Endothelial cell of umbilical vein (primary cell): ENCODE data around the gene SIGLEC15. TPM values are rescaled to one million over a fixed set of nuclear protein-coding genes. Genes with fewer than 3 reads are reported as not detected.

ENCODE experiments used
- BruUV-seq: library from RNA; stranded (reverse); fragments of 400-500 nt; replicated peaks from 2 replicates; lab custom pipeline; 2021; lab: Mats Ljungman, UMichigan
- CTCF ChIA-PET: fragments of 300-600, 350-600 bp; sonication (Branson Sonifier 250); formaldehyde crosslinking; loops from one replicate; lab custom pipeline; 2021; ENCODE audit warnings: antibody characterized with exemption, inconsistent platforms; lab: Charles Lee
- POLR2A ChIA-PET: fragments of 300-600, 350-600 bp; sonication (Branson Sonifier 250); formaldehyde crosslinking; loops from one replicate; lab custom pipeline; 2021; ENCODE audit warnings: antibody characterized with exemption, inconsistent platforms; lab: Charles Lee
- DNase-seq: peaks from one replicate; pipeline ENCODE4 v3.0.0-alpha.2; 2011; ENCODE audit warnings: low read depth, low spot score
- FAIRE-seq: peaks from 2 replicates; lab custom pipeline; 2011; peaks lifted over from hg19 to GRCh38; lab: Jason Lieb, UNC
- H2AFZ ChIP-seq: 2 replicates; pipeline ENCODE4 v1.6.0; 2012; ENCODE audit warnings: low read depth, low read length, control low read depth, inconsistent platforms
- H3K27ac ChIP-seq: 2 replicates; pipeline ENCODE4 v1.5.1; 2011; ENCODE audit warnings: low read depth, mild to moderate bottlenecking, control low read depth, low read length, moderate library complexity; ENCODE audit not compliant: insufficient read depth
- H3K27me3 ChIP-seq, 2 experiments: 2 replicates each; pipeline versions ENCODE4 v1.6.0 to v1.6.1; 2011; ENCODE audit warnings: low read length in 2 of 2, mixed read lengths in 1 of 2; ENCODE audit not compliant: control insufficient read depth in 2 of 2, insufficient read depth in 2 of 2
- H3K36me3 ChIP-seq, 2 experiments: 2 replicates in 1 of 2; 3 replicates in 1 of 2; pipeline ENCODE4 v1.5.1; 2011; ENCODE audit warnings: low read length in 2 of 2, mild to moderate bottlenecking in 1 of 2, moderate library complexity in 1 of 2; ENCODE audit not compliant: control insufficient read depth in 2 of 2, insufficient read depth in 2 of 2; ENCODE audit errors: extremely low read depth in 1 of 2
- H3K4me1 ChIP-seq: 3 replicates; pipeline ENCODE4 v1.5.1; 2011; ENCODE audit warnings: mild to moderate bottlenecking, low read length; ENCODE audit not compliant: control insufficient read depth, insufficient read depth; ENCODE audit errors: extremely low read depth
- H3K4me2 ChIP-seq: 2 replicates; pipeline ENCODE4 v1.6.1; 2011; ENCODE audit warnings: low read length, control low read depth, mixed read lengths; ENCODE audit not compliant: insufficient read depth
- H3K4me3 ChIP-seq, 3 experiments: fragments of 200-600 bp in 1 of 3; sonication (generic), shearing (Covaris generic) in 1 of 3; replicated peaks in 1 of 3; 2 replicates each; pipeline ENCODE4 v1.5.1; 2011 to 2016; ENCODE audit warnings: control low read depth in 3 of 3, low read length in 3 of 3, mild to moderate bottlenecking in 2 of 3, inconsistent platforms in 1 of 3, low read depth in 1 of 3, moderate library complexity in 1 of 3; ENCODE audit not compliant: insufficient read depth in 1 of 3
- H3K79me2 ChIP-seq: 2 replicates; pipeline ENCODE4 v1.6.0; 2012; ENCODE audit warnings: low read length, inconsistent platforms; ENCODE audit not compliant: control insufficient read depth, insufficient read depth
- H3K9ac ChIP-seq: replicated peaks from 2 replicates; pipeline ENCODE3; 2011; ENCODE audit warnings: low read length, control low read depth; ENCODE audit not compliant: insufficient read depth; ENCODE audit errors: extremely low read depth
- H3K9me1 ChIP-seq: replicated peaks from 3 replicates; pipeline ENCODE4 v1.6.0; 2011; ENCODE audit warnings: mild to moderate bottlenecking, low read length; ENCODE audit not compliant: control insufficient read depth, insufficient read depth; ENCODE audit errors: extremely low read depth
- H3K9me3 ChIP-seq: replicated peaks from 2 replicates; pipeline ENCODE4 v1.5.1; 2012; ENCODE audit warnings: low read length, inconsistent platforms; ENCODE audit not compliant: control insufficient read depth, insufficient read depth
- H4K20me1 ChIP-seq: replicated peaks from 2 replicates; pipeline ENCODE3; 2011; ENCODE audit warnings: mild to moderate bottlenecking, low read length; ENCODE audit not compliant: control insufficient read depth, insufficient read depth; ENCODE audit errors: extremely low read depth
- EZH2 ChIP-seq: IDR thresholded peaks from 2 replicates; pipeline ENCODE4 v1.6.1; 2012; ENCODE audit warnings: borderline replicate concordance, low read depth, mild to moderate bottlenecking, moderate library complexity, low read length, inconsistent platforms; ENCODE audit not compliant: severe bottlenecking
- FOS ChIP-seq: IDR thresholded peaks from 2 replicates; pipeline ENCODE4 v1.6.1; 2011; ENCODE audit warnings: mild to moderate bottlenecking, low read length, moderate library complexity, borderline replicate concordance; ENCODE audit not compliant: insufficient read depth
- GATA2 ChIP-seq: IDR thresholded peaks from 2 replicates; pipeline ENCODE4 v1.7.0; 2011; ENCODE audit warnings: low read depth, mild to moderate bottlenecking, moderate library complexity, mixed read lengths, low read length; ENCODE audit not compliant: insufficient read length, insufficient read depth
- JUN ChIP-seq: IDR thresholded peaks from 2 replicates; pipeline ENCODE4 v1.6.1; 2011; ENCODE audit warnings: borderline replicate concordance, low read depth; ENCODE audit not compliant: insufficient read length, insufficient read depth
- MYC ChIP-seq: IDR thresholded peaks from one replicate; pipeline ENCODE4 v1.6.1; 2011; ENCODE audit warnings: mild to moderate bottlenecking, low read depth, low read length
- POLR2A ChIP-seq: IDR thresholded peaks from 2 replicates; pipeline ENCODE4 v1.6.1; 2012; ENCODE audit warnings: low read depth, mild to moderate bottlenecking, control low read depth, low read length
- POLR2AphosphoS5 ChIP-seq: IDR thresholded peaks from 2 replicates; pipeline ENCODE4 v1.6.1; 2012; ENCODE audit warnings: low read depth, mild to moderate bottlenecking, control low read depth, low read length, moderate library complexity; ENCODE audit not compliant: insufficient read depth
- dilution Hi-C: fragments of 300-500 bp; cut with MboI; formaldehyde crosslinking; loops from one replicate; pipeline ENCODE4 v1.15.0; 2019; ENCODE audit warnings: low sequenced_read_pairs; ENCODE audit not compliant: extremely low pct_ligation_motif_present
- intact Hi-C: fragments of 100-400 bp; cut with micrococcal nuclease; formaldehyde crosslinking; loops from one replicate; pipeline ENCODE4 v1.10.0; 2022
- polyA plus RNA-seq, 4 experiments: library from polyadenylated mRNA; depleted of rRNA in 3 of 4; stranded (reverse) in 3 of 4; unstranded in 1 of 4; fragments of >200 nt; gene quantifications; 2 replicates each; pipeline versions ENCODE4 v1.2.1 to v1.2.3, GENCODE V29; 2011 to 2012; ENCODE audit warnings: missing spikeins in 1 of 4
- total RNA-seq: library from RNA; stranded (reverse); gene quantifications from 2 replicates; pipeline ENCODE4 v1.2.3, GENCODE V29; 2021
- TF ChIP-seq, protein P1 (sequence below): IDR thresholded peaks from 2 replicates; pipeline ENCODE4 v1.6.1; 2011; ENCODE audit not compliant: insufficient read depth, insufficient read length
- TF ChIP-seq, protein P2 (sequence below), 2 donors: IDR thresholded peaks; 1 replicate in 1 of 2; 2 replicates in 1 of 2; pipeline ENCODE4 v1.5.1; 2011; ENCODE audit warnings: low read length in 2 of 2, mild to moderate bottlenecking in 2 of 2, moderate library complexity in 2 of 2, control low read depth in 1 of 2, inconsistent platforms in 1 of 2, low read depth in 1 of 2; ENCODE audit not compliant: insufficient read depth in 1 of 2; ENCODE audit errors: extremely low read depth in 1 of 2

The SIGLEC15 gene
- total and polyA plus RNA-seq, 2 donors (not counting 3 experiments of a cell fraction or from before 2014, with no cell fraction given) = not detected

- H3K9me3 ChIP-seq = no peaks in the 10 kb centered on the region
- H2AFZ ChIP-seq = no peak overlapping the region
- no peak overlapping the region for H3K27ac ChIP-seq
- no peak overlapping the region for H3K4me2 ChIP-seq
- no peaks in the 10 kb centered on the region for H4K20me1 ChIP-seq
- no peaks in the 10 kb centered on the region for H3K4me1 ChIP-seq
- no peaks in the 10 kb centered on the region for H3K36me3 ChIP-seq
- no TSS peak for BruUV-seq
- intact Hi-C loops (no loop called here), dilution Hi-C loops (no loop called here)
- no peaks in the 10 kb centered on the region for H3K27me3 ChIP-seq
- H3K79me2 ChIP-seq = no peaks in the 10 kb centered on the region
- DNase-seq (no peak), FAIRE-seq (no peak)
- H3K9me1 ChIP-seq = no peaks in the 10 kb centered on the region
- ChIA-PET CTCF (interaction anchor here (0.7 to 1.1 kb wide), 2 partner anchors 11 to 14 kb away, joined by 3 to 4 read pairs; no protein-coding TSS in a partner anchor), POLR2A (no interaction called here)
- H3K9ac ChIP-seq = no peak overlapping the region
- no peak for TF ChIP-seq GATA2
- TF ChIP-seq, protein P1, sequence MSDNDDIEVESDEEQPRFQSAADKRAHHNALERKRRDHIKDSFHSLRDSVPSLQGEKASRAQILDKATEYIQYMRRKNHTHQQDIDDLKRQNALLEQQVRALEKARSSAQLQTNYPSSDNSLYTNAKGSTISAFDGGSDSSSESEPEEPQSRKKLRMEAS = no peak
- TF ChIP-seq, protein P2, sequence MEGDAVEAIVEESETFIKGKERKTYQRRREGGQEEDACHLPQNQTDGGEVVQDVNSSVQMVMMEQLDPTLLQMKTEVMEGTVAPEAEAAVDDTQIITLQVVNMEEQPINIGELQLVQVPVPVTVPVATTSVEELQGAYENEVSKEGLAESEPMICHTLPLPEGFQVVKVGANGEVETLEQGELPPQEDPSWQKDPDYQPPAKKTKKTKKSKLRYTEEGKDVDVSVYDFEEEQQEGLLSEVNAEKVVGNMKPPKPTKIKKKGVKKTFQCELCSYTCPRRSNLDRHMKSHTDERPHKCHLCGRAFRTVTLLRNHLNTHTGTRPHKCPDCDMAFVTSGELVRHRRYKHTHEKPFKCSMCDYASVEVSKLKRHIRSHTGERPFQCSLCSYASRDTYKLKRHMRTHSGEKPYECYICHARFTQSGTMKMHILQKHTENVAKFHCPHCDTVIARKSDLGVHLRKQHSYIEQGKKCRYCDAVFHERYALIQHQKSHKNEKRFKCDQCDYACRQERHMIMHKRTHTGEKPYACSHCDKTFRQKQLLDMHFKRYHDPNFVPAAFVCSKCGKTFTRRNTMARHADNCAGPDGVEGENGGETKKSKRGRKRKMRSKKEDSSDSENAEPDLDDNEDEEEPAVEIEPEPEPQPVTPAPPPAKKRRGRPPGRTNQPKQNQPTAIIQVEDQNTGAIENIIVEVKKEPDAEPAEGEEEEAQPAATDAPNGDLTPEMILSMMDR (IDR thresholded peaks at IDR 0.05; ENCODE audit: extremely low read depth in 1 of 2, insufficient read depth in 1 of 2, low read depth in 1 of 2, low read length in 2 of 2) = no peak
- TF ChIP-seq EZH2 = no peak
- TF ChIP-seq POLR2A = no peak
- TF ChIP-seq JUN = no peak
- TF ChIP-seq MYC = no peak
- no peak for TF ChIP-seq FOS
- no peak for TF ChIP-seq POLR2AphosphoS5
- no peak overlapping the region for H3K4me3 ChIP-seq
Observed at GRCh38 chr18:45788861-45789260, 36.6 kb upstream of the SIGLEC15 start.
